Measurements from ENCODE around the gene SESTD1.
A peak's percentile ranks its signal among the peaks of the same experiment; 100 is the strongest.
"Not testable (repeated sequence)": the region's sequence is repeated elsewhere in the genome, so short reads cannot be mapped to it uniquely, and the experiment has no call there.

SESTD1 gene

GRCh38 chr2:179266271-179266670, 1.6 kb upstream of the SESTD1 start:
- DNase-seq, result no peak

GRCh38 chr2:179265082-179265510, 464 bp upstream of the SESTD1 start:
- no peak for DNase-seq

GRCh38 chr2:179263446-179264367, 925 bp downstream of the SESTD1 start:
- peak; percentile 62 for DNase-seq

GRCh38 chr2:179263015-179263414, 1.6 kb downstream of the SESTD1 start:
- DNase-seq, result no peak

GRCh38 chr2:179262077-179262660, 2.5 kb downstream of the SESTD1 start:
- DNase-seq, result no peak

- DNase-seq, result no peak
Measured at GRCh38 chr2:179261151-179261825, 3.3 kb downstream of the SESTD1 start.

- DNase-seq, result no peak
Measured at GRCh38 chr2:179260224-179260623, 4.4 kb downstream of the SESTD1 start.

- DNase-seq, result no peak
Measured at GRCh38 chr2:179255129-179255528, 9.5 kb downstream of the SESTD1 start.

DNA sequence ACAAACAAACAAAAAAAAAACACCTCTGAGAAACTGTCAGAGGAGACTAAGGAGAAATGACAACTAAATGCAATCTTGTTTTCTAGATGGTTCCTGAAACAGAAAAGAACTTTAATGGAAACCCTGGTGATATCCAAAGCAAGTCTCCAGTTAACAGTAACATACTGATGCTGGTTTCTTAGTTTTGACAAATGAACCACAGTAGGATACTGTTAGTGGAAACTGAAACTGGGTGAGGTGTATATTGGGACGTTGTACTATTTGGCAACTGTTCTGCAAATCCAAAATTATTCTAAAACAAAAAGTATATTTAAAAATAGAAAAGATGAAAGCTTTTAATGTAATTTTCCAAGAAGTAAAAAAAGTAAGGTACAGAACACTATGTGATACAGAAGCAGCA, 11.4 kb downstream of the SESTD1 start:
- DNase-seq, result no peak

DNA sequence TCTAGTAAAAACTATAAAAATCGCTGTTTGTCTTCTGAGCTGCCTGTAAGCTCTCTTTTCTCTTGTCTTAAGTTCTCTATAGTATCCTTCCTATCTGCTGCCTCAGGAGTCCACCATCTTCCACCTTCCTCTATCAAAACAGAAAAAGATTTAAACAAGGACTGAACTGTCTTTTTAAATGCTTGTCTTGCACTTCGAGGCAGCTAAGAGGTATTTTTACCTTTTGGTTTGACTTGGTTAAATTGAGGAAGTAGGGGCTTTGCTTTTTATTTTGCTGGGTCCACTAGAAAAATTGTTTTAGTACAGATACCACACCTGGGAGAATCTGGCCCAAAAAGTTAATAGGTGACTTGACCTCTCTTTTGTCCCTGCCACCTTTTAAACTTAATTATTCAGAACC, 12.2 kb downstream of the SESTD1 start:
- no peak for DNase-seq

DNA sequence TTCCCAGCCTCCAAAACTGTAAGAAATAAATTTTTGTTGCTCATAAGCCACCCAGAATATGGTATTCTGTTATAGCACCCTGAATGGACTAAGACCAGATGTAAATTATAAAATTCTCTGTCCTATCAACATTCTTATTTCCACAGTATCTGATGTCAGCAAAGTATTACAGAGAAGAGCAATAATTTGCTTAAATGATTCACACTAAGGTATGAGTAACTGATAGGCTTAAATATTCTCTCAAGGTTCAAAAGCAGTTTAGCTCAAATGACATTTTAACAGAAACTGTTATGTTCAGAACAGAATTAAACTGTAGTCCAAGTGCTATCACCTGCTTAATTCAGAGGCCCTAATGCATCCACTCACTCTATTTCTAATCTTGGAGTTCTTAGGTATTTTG, 12.8 kb downstream of the SESTD1 start:
- DNase-seq, result no peak

DNA sequence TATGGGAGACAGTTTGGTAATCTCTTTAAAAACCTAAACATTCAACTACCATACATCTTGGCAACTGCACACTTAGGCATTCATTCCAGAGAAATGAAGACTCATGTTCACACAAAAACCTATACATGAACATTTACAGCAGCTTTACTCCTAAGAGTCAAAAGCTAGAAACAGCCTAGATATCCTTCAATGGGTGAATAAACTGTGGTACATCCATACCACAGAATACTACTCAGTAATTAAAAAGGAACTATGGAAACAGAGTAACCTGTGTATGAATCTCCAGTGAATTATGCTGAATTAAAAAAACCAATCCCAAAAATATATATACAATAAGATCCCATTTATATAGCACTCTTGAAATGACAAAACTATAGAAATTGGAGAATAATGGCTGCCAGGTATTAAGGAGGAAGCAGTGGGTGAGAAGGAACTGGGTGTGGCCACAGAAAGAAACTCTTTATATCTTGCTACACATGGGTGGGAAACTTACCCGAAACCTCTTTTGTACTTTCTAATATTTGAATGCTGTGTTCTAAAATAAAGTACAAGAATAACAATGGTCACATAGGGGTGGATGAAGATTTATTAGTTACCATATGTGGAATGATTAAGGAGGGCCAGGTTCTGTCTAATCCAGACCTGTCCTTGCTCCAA, 13.7 kb downstream of the SESTD1 start:
- DNase-seq, result no peak

DNA sequence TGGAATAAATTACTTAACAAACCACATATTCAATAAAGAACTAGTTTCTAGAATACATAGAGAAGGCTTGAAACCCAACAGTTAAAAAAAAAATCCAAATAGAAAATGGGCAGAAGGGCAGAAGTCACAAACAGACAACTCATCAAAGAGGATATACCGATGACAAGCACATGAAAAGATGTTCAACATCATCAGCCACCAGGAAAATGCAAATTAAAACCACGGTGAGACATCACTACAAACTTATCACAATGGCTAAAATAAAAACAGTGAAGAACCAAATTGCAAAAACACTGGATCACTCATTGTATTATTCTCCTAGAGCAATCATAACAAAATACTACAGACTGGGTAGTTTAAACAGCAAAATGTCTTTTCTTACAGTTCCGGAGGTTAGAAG, 14.5 kb downstream of the SESTD1 start:
- DNase-seq, result no peak

- no peak for DNase-seq
Measured at GRCh38 chr2:179248024-179248348, 16.6 kb downstream of the SESTD1 start.

DNA sequence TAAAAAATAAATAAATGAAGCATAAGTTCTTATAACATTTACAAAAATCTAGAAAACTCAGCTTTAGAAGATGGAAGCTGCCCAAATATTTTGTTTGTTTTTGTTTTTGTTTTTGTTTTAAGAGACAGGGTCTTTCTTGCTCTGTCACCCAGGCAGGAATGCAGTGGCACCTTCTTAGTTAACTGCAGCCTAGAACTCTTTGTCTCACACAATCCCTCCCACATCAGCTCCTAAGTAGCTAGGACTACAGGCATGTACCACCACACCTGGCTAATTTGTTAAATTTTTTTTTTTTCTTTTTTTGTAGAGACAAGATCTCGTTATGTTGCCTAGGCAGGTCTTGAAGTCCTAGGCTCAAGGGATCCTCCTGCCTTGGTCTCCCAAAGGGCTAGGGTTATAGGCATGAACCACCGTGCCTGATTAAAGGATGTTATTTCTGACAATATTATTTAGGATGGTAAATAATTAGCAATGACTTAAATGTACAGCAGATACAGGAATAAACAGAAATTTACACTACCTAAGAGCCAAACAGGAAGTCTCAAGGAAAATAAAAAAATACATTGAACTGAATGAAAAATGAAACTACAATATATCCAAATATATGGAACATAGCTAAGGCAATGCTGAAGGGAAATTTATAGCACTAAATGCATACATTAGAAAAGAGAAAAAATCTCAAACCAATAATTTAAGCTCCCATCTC, 17.2 kb downstream of the SESTD1 start:
- no peak for DNase-seq

DNA sequence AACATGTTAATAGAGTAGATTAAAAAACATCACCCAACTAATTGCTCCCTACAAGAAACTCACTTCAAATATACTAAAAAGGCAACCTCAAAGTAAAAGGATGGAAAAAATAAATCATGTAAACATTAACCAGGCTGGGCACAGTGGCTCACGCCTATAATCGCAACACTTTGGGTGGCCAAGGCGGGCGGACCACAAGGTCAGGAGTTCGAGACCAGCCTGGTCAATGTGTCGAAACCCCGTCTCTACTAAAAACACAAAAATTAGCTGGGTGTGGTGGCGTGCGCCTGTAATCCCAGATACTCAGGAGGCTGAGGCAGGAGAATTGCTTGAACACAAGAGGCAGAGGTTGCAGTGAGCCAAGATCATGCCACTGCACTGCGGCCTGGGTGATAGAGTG, 18.8 kb downstream of the SESTD1 start:
- not testable (repeated sequence) for DNase-seq

DNA sequence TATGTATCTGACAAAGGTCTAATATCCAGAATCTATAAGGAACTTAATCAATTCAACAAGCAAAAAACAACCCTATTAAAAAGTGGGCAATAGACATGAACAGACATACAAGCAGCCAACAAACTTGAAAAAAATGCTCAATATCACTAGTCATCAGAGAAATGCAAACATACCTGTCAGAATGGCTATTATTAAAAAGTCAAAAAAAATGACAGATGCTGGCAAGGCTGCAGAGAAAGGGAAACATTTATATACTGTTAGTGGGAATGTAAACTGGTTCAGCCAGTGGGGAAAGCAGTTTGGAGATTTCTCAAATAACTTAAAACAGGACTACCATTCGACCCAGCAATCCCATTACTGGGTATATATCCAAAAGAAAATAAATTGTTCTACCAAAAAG, 21.6 kb downstream of the SESTD1 start:
- DNase-seq, result no peak

DNA sequence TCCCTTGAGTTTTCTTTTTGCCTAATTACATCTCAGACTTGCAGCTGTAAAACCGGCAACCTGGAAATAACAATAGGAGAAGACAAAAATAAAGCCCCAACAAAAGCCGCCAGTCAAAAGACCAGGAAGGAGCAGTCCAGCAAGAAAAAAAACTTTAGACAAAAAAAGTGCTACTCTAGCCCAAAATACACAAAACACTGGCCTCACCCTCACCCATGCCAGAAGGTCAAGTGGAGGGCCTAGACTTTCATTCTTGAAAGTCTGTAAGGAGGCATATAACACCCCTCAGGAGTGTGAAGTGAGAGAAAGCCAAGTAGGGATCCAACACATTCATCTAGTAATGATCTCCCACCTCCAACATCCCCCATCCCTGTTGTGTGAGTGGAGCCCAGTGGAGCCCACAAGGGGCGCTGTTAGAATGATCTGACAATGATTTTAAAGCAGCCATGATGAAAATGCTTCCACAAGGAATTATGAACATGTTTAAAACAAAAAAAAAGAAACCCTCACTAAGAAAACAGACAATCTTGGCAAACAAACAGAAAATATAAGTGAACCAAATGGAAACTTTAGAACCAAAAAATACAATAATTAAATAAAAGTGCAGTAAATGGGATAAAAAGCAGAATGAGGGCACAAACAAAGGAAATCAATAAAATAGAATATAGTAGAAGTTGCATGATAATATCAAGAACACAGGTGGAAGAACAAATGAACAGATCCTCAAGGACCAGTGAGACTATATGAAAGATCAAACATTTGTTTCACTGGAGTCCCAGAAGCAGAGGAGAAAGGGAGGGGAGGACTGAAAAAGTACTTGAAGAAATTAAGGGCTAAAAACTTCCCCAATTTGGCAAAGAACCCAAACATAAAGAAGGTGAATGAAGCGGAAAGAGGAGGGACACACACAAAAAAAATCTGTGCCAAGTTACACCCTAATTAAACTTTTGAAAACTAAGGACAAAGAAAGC, 23.9 kb downstream of the SESTD1 start:
- DNase-seq, result no peak

GRCh38 chr2:179239838-179240237, 24.8 kb downstream of the SESTD1 start:
- DNase-seq, result no peak

- no peak for DNase-seq
Measured at GRCh38 chr2:179239195-179239594, 25.4 kb downstream of the SESTD1 start.

- DNase-seq, result no peak
Measured at GRCh38 chr2:179238027-179238426, 26.6 kb downstream of the SESTD1 start.

Data from activated CD8-positive, alpha-beta memory T cell treated with anti-CD3 and anti-CD28 coated beads, Interleukin-2, amount 50 U/mL, for 48 hours (primary cell).